ENCODE measurements around the gene RREB1.

The RREB1 gene

DNA sequence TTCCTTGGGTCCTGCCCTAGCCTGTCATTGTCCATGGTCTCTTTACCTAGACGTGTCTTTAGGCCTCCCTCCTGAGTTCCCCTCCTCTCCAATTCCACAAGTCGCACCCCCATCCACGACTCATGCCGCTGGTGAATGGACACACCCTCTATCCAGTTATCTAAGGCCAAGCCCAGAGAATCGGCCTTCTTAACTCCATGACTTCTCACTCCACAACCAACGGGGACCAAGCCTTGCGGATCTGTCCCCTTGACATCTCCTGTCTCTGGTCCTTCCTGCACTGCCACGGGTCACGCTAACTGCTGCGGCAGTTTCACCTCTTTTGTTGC, 7.0 kb upstream of the RREB1 start:
- DNase-seq: no peak

DNA sequence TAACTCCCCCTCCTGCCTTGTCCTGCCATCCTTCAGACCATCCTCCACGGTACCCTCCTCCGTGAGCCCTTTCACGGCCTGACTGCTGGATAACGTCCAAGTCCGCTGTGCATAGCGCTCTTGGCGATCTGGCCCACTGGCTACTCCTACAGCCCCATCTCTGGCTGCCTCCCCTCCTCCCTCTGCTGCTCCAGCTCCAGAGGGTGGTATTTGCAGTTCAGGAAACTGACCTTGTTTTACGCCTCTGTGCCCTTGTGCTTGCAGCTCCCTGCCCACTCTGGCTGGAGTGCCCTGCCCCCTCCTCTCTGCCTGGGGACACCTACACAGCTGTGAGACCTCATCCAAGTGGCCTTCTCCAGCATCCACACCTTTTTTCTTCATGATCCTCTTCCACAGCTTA, 6.5 kb upstream of the RREB1 start:
- no peak for DNase-seq

GRCh38 chr6:7104752-7105151, 3.0 kb upstream of the RREB1 start:
- no peak for DNase-seq

- no peak for DNase-seq
These were observed 1.5 kb upstream of the RREB1 start for GRCh38 chr6:7106215-7106751.

GRCh38 chr6:7106752-7107577, 796 bp upstream of the RREB1 start:
- no peak for DNase-seq

DNA sequence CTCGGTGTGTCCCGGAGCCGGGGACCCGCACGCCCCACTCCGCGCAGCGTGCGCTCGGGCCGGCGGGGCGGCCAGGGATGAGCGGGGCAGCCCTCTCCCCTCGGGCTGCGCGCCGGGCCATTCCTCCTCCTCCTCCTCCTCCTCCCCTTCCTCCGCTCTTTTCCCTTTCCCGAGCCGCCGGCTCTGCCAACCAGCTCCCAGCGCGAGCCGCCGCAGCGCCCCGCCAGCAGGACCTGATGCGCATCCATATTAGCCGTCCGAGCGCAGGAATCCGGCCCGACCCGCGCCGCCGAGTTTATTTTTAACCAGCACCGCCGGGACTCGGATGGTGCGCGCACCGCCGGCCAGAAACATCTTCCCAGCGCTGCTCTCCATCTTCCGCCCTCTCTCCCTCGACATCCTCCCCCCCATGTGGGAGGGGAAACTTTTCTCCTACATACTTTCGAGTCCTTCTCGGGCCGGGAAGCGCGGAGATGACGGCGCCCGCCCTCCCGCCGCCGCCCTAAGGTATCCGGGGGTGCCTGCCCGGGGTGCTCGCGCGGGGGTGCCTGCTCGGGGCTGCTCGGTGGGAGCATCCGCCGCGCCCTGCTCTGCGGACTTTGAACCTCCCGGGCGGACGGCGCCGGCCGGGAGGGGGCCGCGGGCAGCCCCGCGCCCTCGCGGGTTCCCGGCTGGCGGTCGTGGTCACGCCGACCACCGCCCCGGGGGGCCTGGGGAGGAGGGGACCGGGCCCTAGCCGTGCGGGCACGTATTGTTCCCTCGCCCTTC, 619 bp downstream of the RREB1 start:
- no peak for DNase-seq

DNA sequence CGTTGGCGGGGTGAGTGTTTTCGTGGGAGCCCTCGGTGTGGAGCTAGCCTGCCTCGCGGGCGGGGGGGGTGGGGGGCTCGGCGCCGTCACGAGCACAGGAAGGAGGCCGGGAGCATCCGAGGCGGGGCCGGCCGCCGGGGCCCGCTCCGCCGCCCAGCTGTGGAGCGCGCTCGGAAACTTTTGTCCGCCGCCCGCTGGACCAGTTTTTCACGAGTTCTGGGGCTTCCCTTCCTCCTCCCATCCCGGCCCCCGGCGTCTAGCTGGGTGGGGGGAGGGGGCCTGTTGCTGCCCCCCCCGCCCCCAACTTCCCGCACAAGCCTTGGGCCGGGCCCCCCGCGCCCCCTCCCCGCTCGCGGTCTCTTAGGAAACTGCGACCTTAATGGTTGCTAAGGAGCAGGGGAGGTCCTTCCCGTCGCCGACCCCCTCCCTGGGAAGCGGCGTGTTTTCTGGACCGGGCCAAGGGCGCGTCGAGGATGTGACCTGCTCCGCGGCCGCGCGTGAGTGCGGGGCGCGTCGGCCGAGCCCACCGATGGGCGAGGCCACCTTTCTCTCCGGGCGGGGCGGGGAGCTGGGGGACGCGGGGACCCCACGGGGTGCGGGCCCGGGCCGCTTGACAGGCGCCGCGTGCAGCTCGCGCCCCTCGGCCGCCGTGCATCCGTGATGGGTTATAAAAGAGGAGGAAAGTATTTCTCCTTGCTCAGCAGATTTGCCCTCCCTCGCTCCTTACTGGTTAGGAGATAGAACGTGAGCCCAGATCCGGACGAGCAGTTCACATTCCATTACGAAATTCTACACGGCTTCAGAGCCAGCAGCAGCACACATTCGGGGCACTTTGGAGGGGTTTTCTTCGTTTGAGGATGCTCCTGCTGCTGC, 1.4 kb downstream of the RREB1 start:
- DNase-seq: peak; percentile 58

- no peak for DNase-seq
These were observed 2.5 kb downstream of the RREB1 start for GRCh38 chr6:7110092-7110792.

GRCh38 chr6:7111095-7111690, 3.4 kb downstream of the RREB1 start:
- no peak for DNase-seq

- DNase-seq: no peak
These were observed 4.4 kb downstream of the RREB1 start for GRCh38 chr6:7112171-7112570.

- peak; percentile 39 for DNase-seq
These were observed 5.1 kb downstream of the RREB1 start for GRCh38 chr6:7112741-7113313.

GRCh38 chr6:7114744-7115458, 7.1 kb downstream of the RREB1 start:
- no peak for DNase-seq

GRCh38 chr6:7115543-7116231, 7.9 kb downstream of the RREB1 start:
- no peak for DNase-seq

- no peak for DNase-seq
These were observed 11.6 kb downstream of the RREB1 start for GRCh38 chr6:7119272-7119801.

DNA sequence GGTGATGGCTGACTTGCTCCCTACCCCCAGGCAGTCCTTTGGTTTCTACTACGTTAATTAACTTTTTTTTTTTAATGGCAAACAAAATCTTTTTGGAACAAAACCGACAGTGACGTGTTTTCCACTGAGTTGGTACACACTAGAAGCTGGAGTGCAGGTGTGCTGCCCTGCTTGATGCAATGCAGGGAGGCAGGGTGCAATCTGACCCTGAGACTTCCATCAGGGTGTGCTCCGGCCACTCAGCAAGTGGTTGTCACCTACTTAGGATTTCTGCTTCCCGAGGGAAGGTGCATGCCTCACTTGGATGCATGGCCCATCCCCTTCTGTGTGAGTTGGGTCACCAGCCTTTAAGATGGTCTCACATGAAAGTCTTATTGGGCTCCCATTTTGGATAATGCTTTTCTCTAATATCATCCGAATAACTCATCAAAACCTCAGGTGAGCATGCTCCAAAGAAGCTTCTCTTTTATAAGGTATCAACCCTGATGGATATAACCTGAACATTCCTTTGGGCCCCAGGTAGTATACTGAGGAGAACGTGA, 14.0 kb downstream of the RREB1 start:
- no peak for DNase-seq

- DNase-seq: no peak
These were observed 14.9 kb downstream of the RREB1 start for GRCh38 chr6:7122684-7123083.

- no peak for DNase-seq
These were observed 16.4 kb downstream of the RREB1 start for GRCh38 chr6:7124114-7124513.

- no peak for DNase-seq
These were observed 16.9 kb downstream of the RREB1 start for GRCh38 chr6:7124636-7125035.

DNA sequence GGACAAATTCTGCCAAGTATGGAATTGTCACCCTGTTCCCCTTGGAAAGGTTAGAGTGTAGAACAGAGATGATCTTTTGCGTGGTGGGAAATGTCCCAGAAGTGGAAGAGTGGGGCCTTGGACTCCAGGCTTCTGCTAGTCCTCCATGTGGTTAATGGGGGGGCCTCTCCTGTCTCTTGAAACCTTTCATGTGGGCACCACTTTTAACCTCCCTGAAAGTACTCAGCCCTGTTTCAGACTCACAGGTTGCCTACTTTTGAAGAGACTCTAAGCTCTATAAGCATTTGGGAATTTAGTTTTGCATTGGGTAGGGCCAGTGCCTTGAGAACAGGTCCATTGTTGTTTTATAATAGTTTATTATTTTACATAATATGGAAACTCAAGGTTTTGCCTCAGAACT, 17.5 kb downstream of the RREB1 start:
- no peak for DNase-seq

GRCh38 chr6:7126754-7127153, 19.0 kb downstream of the RREB1 start:
- DNase-seq: no peak
